ENCODE results near the gene LYG2. TPM values are rescaled to one million over a fixed set of nuclear protein-coding genes. Genes with fewer than 3 reads are reported as not detected.
"Not testable (repeated sequence)": the region's sequence is repeated elsewhere in the genome, so short reads cannot be mapped to it uniquely, and the experiment has no call there.

The LYG2 gene
- total RNA-seq, 1 experiment from 2014 or later, result not detected

DNA sequence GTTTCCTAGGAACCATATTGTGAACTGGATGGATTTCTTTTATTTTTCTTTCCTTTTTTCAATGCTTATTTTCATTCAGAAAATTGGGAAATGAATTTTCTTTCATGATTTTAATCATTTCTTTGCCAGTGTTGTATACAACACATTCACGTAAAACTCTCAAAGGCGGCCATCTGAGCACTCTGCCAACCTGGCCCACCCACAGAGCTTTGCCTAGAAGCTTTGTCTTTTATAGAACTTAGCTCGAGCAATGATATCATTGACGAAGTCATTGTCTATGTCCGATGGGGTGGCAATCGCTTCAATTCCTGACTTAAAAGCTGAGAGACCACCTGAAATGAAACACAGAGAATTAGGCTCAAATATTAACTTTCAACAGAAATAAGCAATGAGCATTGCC, 13.3 kb downstream of the LYG2 start:
- Histone ChIP-seq H3K36me3 (replicated peaks; ENCODE audit: control insufficient read depth, insufficient read depth, low read length) (no peaks in the 10 kb centered on the region), H3K27me3 (ENCODE audit: control insufficient read depth, insufficient read depth, low read length) (no peaks in the 10 kb centered on the region), H3K4me3 (ENCODE audit: insufficient read depth, low read depth, low read length) (no peak overlapping the region)
- no peak for DNase-seq

GRCh38 chr2:99240431-99240830, 15.0 kb downstream of the LYG2 start:
- no peak overlapping the region for H3K4me3 ChIP-seq (ENCODE audit: insufficient read depth, low read depth, low read length)
- H3K36me3 ChIP-seq (replicated peaks; ENCODE audit: control insufficient read depth, insufficient read depth, low read length), result no peaks in the 10 kb centered on the region
- DNase-seq, result no peak
- H3K27me3 ChIP-seq (ENCODE audit: control insufficient read depth, insufficient read depth, low read length), result no peaks in the 10 kb centered on the region

DNA sequence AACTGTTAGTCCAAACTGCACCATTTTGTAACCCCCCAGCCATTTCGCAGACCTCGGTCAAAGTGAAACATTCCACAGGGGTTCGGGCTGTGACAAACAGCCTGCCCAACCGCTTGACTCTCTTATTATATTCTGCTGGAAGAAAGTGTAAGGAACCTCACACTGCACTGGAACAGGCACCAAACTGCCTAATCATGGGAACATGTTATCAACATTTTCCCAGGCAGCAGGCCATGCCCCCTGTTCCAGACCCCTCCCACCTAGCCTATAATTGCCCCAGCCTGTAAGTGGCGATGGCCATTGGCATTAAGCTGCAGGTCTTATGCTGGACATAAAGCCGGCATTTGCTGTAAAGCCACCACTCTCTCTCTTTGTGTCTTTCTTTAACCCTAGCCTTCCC, 16.9 kb downstream of the LYG2 start:
- Histone ChIP-seq H3K4me3 (ENCODE audit: insufficient read depth, low read depth, low read length) (no peak overlapping the region), H3K36me3 (replicated peaks; ENCODE audit: control insufficient read depth, insufficient read depth, low read length) (no peaks in the 10 kb centered on the region)

DNA sequence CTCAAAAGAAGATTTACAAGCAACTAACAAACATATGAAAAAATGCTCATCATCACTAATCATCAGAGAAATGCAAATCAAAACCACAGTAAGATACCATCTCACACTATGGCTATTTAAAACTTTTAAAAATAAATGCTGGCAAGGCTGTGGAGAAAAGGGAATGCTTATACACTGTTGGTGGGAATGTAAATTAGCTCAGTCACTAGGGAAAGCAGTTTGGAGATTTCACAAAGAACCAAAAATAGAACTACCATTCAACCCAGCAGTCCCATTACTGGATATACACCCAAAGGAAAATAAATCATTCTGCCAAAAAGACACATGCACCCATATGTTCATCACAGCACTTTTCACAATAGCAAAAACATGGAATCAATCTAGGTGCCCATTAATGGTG, 22.3 kb downstream of the LYG2 start:
- H3K27me3 ChIP-seq (ENCODE audit: control insufficient read depth, insufficient read depth, low read length); H3K36me3 ChIP-seq (replicated peaks; ENCODE audit: control insufficient read depth, insufficient read depth, low read length); DNase-seq; H3K4me3 ChIP-seq (ENCODE audit: insufficient read depth, low read depth, low read length): not testable (repeated sequence)

More for the DNA sequence above, 16.9 kb downstream of the LYG2 start:
- DNase-seq, result no peak
- H3K27me3 ChIP-seq (ENCODE audit: control insufficient read depth, insufficient read depth, low read length), result no peaks in the 10 kb centered on the region

GRCh38 chr2:99217929-99218501, 37.5 kb downstream of the LYG2 start:
- DNase-seq, result no peak
- Histone ChIP-seq H3K27me3 (ENCODE audit: control insufficient read depth, insufficient read depth, low read length) (no peaks in the 10 kb centered on the region), H3K4me3 (ENCODE audit: insufficient read depth, low read depth, low read length) (no peak overlapping the region), H3K36me3 (replicated peaks; ENCODE audit: control insufficient read depth, insufficient read depth, low read length) (no peaks in the 10 kb centered on the region)

DNA sequence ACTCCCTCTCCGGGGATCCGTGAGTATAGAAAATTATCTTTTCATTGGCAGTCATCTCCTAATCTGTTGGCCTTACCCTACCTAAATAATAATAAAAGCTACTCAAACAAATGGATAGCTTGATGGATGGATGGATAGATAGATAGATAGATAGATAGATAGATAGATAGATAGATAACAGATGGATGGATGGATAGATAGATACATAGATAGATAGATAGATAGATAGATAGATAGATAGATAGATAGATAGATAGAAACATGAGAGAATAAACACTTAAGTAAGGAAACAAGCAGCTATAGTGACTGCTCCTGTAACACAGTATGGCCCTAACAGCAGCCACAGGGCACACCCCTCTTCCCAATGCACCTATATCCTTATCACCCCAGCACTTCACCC, 39.4 kb downstream of the LYG2 start:
- no peak overlapping the region for H3K4me3 ChIP-seq (ENCODE audit: insufficient read depth, low read depth, low read length)
- no peaks in the 10 kb centered on the region for H3K27me3 ChIP-seq (ENCODE audit: control insufficient read depth, insufficient read depth, low read length)

DNA sequence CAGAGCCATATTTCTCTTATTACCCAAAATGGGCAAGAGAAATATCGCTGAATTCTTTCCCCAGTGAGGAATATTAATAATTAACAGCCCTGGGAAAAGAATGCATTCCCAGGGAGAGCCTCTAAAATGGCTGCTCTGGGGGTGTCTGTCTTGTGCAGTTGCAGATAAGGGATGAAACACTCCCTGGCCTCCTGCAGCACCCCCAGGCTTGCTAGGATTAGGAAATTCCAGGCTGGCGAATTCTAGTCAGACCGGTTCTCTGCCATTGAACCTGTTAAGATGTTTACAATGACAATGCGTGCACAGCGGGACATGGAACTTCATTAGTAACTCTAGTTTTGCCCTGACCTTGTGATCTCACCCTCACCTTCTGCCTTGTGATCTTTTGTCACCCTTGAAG, 50.0 kb downstream of the LYG2 start:
- no peaks in the 10 kb centered on the region for H3K36me3 ChIP-seq (replicated peaks; ENCODE audit: control insufficient read depth, insufficient read depth, low read length)
- no peak for DNase-seq
- no peaks in the 10 kb centered on the region for H3K27me3 ChIP-seq (ENCODE audit: control insufficient read depth, insufficient read depth, low read length)
- H3K4me3 ChIP-seq (ENCODE audit: insufficient read depth, low read depth, low read length), result no peak overlapping the region

More for the DNA sequence above, 39.4 kb downstream of the LYG2 start:
- DNase-seq, result no peak
- H3K36me3 ChIP-seq (replicated peaks; ENCODE audit: control insufficient read depth, insufficient read depth, low read length), result no peaks in the 10 kb centered on the region

- Histone ChIP-seq H3K36me3 (replicated peaks; ENCODE audit: control insufficient read depth, insufficient read depth, low read length) (no peaks in the 10 kb centered on the region), H3K27me3 (ENCODE audit: control insufficient read depth, insufficient read depth, low read length) (no peaks in the 10 kb centered on the region), H3K4me3 (ENCODE audit: insufficient read depth, low read depth, low read length) (no peak overlapping the region)
- DNase-seq, result no peak
These were observed 53.3 kb downstream of the LYG2 start for GRCh38 chr2:99201959-99202678.

GRCh38 chr2:99200076-99200800, 55.2 kb downstream of the LYG2 start:
- H3K4me3 ChIP-seq (ENCODE audit: insufficient read depth, low read depth, low read length), result no peak overlapping the region
- no peak for DNase-seq
- peaks cover 5% of the 10 kb centered on the region for H3K36me3 ChIP-seq (replicated peaks; ENCODE audit: control insufficient read depth, insufficient read depth, low read length)
- H3K27me3 ChIP-seq (ENCODE audit: control insufficient read depth, insufficient read depth, low read length), result no peaks in the 10 kb centered on the region

- H3K27me3 ChIP-seq (ENCODE audit: control insufficient read depth, insufficient read depth, low read length), result no peaks in the 10 kb centered on the region
These were observed 57.2 kb downstream of the LYG2 start for GRCh38 chr2:99198103-99198841.

GRCh38 chr2:99192364-99192763, 63.1 kb downstream of the LYG2 start:
- DNase-seq; H3K27me3 ChIP-seq (ENCODE audit: control insufficient read depth, insufficient read depth, low read length); H3K36me3 ChIP-seq (replicated peaks; ENCODE audit: control insufficient read depth, insufficient read depth, low read length); H3K4me3 ChIP-seq (ENCODE audit: insufficient read depth, low read depth, low read length): not testable (repeated sequence)

More at GRCh38 chr2:99198103-99198841, 57.2 kb downstream of the LYG2 start:
- DNase-seq, result no peak
- Histone ChIP-seq H3K4me3 (ENCODE audit: insufficient read depth, low read depth, low read length) (no peak overlapping the region), H3K36me3 (replicated peaks; ENCODE audit: control insufficient read depth, insufficient read depth, low read length) (peaks cover 6% of the 10 kb centered on the region)

Other genes with a start within 250 kb of the LYG2 start
- gene C2orf15, start 114.0 kb downstream of the LYG2 start, total RNA-seq (2014; rRNA removed; shearing (Covaris generic)), result 2.2 and 5.7 TPM in 2 replicates
- 1.1 and 3.5 TPM in 2 replicates for gene TSGA10, start 100.7 kb downstream of the LYG2 start, total RNA-seq (2014; rRNA removed; shearing (Covaris generic))
- gene LIPT1, start 100.7 kb downstream of the LYG2 start, total RNA-seq (2014; rRNA removed; shearing (Covaris generic)), result 7.3 and 7.4 TPM in 2 replicates
- gene MITD1, start 74.6 kb downstream of the LYG2 start, total RNA-seq (2014; rRNA removed; shearing (Covaris generic)), result 26.5 and 39.5 TPM in 2 replicates
- 39.3 and 49.0 TPM in 2 replicates for gene MRPL30, start 74.5 kb downstream of the LYG2 start, total RNA-seq (2014; rRNA removed; shearing (Covaris generic))
- 0.14 and 0.22 TPM in 2 replicates for gene LYG1, start 45.5 kb upstream of the LYG2 start, total RNA-seq (2014; rRNA removed; shearing (Covaris generic))
- 36.8 and 43.3 TPM in 2 replicates for gene TXNDC9, start 80.7 kb upstream of the LYG2 start, total RNA-seq (2014; rRNA removed; shearing (Covaris generic))
- gene EIF5B, start 81.7 kb upstream of the LYG2 start, total RNA-seq (2014; rRNA removed; shearing (Covaris generic)), result 10.2 and 23.8 TPM in 2 replicates
- 21.1 and 31.9 TPM in 2 replicates for gene REV1, start 234.4 kb upstream of the LYG2 start, total RNA-seq (2014; rRNA removed; shearing (Covaris generic))